ENCODE results near the gene SPATA21.

GRCh38 chr1:16464917-16465625 is 27.8 kb upstream of the SPATA21 start:
- TF ChIP-seq CTCF (IDR thresholded peaks at IDR 0.05; ENCODE audit: borderline replicate concordance, extremely low read depth, low read length, poor library complexity, severe bottlenecking) (no peak), EZH2 (IDR thresholded peaks at IDR 0.05; ENCODE audit: borderline replicate concordance, low read depth, low read length, severe bottlenecking) (no peak)

Measured in DND-41 (cell line).